Iris pigment epithelial cell (primary cell): ENCODE measurements around the gene IMPDH2.
A peak's percentile ranks its signal among the peaks of the same experiment; 100 is the strongest.

ENCODE experiments used
- DNase-seq: peaks from one replicate; pipeline ENCODE4 v3.0.0-alpha.2; 2011; ENCODE audit warnings: low read depth

The IMPDH2 gene

DNA sequence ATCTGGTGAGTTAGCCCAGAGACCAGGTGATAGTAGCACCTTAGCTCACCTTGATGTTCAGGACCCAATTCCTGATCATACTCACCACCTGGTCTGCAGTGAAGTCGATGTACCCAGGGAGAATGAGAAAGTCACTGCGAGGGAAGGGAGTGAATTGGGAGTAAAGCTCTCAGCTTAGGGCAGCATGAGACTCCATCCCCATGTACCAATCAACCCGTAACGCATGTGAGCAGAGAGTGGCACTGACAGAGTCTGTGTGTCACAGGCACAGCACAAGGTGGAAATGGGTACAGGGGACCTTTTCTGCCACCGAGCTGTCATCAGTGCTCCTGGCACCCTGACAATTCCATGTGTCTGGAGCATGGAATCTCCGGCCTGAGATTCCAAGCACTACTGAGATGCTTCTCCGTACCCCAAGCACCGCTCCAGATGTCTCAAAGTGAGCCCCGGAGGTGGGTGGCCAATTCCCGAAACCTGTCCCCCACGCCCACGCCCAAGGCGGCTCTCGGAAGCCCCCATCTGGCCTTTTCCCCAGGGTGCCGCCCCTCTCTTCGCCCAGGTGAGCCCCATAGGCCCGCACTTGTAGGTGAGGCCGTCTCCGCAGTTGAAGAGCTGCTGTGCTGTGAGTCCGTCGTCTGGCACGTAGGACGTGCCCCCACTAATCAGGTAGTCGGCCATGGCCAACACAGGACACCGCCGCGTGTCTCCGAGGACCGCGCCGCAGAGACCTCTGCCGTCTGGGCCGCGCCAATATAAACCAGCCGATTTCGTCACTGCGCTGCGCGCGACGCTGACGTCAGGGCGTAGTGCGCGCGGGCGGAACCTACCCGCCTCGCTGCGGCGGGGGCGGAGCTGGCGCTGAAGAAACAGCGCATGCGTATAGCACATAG lies at the start of gene IMPDH2:
Gene IMPDH2 (minus strand): TSS at position 726 of the 890 bp plus-strand sequence. CDS start 48 bp downstream, at position 678.
- DNase-seq = peak; percentile 88

DNA sequence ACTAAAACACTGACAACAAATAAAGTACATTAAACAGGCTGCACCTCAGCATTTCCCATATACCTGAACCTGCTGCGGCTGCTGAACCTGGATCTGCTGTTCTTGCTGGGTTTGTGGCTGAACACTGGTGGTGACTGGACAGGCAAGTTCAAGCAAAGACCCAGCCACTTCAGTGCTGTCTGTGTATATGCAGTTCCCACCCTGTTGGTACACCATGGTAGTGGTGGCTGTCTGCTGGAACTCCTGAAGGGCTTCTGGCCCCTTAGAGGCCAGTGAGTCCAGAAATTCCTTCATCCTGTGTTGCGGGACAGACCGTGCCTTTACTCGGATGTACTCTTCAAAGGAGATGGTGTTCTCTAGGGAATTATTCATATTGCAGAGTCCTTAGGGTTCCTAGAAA lies 47.4 kb upstream of the IMPDH2 start:
- no peak for DNase-seq

DNA sequence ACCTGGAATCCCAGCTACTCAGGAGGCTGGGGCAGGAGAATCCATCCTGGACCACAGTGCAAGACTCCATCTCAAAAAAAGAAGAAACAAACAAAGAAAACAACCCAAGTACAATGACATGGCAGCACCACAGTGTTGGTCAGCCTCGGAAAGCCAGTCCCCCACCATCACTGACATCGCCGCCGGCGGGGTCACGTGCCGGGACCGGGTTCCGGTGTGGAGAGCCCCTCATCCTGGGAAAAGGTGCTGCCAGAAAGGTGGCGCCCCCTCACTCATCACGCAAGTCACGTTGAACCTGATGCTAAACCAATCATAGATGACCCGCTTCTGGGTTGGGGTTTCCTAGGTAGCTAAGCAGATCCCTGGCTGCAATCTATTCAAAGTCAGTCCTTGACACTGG lies 46.9 kb upstream of the IMPDH2 start:
- no peak for DNase-seq

DNA sequence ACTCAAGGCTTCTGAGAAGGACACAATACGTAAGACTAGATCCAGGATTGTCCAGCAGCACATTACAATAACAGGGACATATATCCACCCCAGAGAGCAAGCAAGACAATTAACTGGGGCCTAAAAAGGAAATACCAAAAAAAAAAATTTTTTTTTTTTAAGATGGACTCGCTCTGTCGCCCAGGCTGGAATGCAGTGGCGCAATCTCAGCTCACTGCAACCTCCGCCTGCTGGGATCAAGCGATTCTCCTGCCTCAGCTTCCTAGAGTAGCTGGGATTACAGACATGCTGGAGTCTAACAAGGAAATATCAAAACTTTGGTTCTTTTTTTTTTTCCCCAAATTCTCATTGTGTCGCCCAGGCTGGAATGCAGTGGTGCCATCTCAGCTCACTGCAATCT lies 28.8 kb upstream of the IMPDH2 start:
- peak; percentile 22 for DNase-seq

DNA sequence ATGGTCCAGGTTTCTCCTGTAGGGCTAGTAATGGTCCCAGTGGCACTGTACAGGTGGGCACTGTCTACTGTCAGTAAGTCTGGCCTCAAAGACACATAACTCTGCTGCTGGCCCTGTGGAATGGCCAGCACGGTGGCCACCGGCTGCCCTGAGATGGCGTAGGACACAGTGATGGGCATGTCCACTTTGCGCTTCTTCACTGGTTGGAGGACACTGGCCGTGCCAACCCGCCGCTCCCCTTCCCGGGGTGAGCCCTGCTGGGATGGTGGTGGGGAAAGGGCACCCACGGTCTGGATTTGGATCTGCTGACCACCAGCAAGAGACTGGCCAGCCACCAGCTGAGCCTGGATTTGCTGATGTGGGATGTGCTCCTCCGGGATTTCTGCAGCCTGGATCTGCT lies 28.1 kb upstream of the IMPDH2 start:
- no peak for DNase-seq

DNA sequence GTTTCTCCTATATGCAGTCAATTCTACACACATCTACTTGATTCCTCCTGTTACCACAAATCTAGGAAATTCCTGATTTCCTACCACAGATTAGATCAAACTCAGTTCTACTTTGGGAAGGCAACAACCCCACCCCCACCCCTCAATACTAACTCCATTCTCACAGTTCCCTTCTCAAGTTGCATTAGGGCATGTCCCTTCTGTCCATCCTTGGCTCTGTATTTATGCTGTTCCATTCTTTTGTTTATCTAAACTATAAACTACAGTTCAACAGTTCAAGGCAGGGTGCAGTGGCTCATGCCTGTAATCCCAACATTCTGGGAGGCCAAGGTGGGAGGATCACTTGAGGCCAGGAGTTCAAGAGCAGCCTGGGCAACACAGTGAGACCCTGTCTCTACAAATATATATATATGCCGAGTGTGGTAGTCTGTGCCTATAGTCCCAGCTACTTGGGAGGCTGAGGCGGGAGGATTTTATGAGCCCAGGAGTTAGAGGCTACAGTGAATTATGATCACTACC lies 25.2 kb upstream of the IMPDH2 start:
- DNase-seq = no peak

DNA sequence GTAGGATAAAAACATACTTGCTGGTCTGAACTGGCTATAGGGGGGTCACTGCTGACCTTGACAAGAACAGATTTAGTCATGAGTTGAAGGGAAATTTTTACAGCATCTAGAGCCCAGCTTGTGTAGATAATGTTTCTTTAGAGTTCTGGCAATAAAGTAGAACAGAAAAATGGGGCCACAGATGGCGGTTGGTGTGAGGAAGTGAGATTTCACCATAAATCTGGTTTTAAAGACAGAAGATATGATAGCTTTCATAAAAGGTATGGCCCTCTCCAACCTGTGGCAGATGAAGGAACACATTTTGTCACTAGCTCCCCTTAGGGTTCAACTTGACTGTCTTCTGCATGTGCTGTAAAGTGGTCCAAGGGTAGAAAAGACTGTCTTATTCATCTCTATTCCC lies 24.3 kb upstream of the IMPDH2 start:
- DNase-seq = no peak

DNA sequence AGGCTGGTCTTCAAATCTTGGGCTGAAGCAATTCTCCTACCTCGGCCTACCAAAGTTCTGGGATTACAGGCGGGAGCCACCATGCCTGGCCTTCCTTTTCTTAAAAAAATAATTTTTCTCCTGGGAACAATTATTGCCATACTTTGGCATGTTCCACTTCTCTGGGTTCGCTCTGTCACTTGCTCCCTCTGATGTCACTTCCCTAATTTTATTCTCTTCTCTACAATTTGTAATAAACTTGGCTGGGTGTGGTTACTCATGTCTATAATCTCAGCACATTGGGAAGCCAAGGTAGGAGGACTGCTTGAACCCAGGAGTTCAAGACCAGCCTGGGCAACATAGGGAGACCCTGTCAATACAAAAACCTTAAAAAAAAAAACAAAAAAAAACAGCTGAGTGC lies 6.1 kb upstream of the IMPDH2 start:
- no peak for DNase-seq

DNA sequence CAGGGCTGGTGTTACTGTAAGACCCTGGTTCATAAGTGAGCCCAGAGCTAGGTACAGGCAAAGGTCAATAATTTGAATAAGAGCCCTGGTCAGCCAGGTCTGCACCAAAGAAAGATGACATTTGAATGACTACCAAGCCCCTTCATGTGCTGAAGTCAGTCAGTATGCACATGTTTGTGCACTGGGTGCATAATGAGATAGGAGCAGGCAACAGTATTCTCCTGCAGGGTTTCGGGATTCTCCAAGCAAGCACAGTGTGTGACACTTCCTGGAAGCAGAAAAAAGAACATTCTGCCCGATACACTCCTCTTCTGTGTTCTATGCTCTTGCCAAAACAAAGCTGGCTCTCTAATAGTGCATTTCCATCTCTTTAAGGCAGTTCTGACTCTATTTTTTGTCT lies 5.5 kb upstream of the IMPDH2 start:
- DNase-seq = no peak

DNA sequence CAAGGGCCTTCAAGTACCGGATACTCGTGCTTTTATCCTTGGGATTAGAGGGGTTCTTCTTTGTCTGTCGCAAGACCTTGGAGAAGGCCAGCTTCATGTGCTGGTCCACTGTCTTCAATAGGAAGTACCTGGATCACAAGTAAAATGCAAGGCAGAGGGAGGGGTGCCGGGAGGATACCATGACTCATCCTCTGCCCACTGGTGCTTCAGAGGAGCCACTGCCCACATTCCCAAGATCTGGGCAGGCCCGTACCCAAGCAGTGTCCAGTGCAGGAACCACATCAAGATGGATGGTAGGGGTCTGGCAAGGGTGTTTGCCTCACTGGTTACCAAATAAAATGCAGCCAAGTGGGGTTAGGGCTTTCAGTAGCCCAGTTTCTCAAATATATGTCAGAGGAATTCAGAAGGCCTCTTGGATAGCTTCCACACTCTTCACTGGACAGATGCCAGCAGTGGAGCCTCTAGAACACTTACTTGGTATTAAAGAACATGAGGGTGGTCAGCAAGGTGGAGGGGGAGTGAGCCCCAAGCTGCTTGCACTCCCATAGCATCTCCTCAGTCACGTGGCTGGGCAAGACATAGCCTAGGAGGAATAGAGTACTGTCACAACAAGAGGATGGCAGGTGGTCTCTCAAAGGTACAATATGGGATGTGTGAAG lies 3.6 kb upstream of the IMPDH2 start:
- DNase-seq = peak; percentile 45

DNA sequence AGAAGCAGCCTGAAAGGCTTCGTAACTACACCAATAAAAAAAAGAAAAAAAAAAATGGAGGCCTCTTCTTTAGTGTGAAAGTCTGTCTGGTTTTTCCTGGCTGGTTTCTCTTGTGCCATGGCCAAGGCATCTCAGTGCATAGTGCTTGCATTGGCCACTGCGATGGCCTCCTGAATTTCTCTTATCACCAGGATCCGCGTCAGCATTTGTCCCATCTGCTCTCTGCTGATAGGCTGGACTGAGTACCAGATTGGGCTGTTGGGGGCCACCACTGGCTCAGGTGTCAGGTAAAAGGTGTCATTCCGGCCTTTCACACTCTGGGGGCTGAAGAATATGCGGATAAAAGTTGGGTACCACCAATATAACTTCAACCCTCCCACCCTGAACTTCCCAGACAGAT lies 1.1 kb upstream of the IMPDH2 start:
- no peak for DNase-seq

DNA sequence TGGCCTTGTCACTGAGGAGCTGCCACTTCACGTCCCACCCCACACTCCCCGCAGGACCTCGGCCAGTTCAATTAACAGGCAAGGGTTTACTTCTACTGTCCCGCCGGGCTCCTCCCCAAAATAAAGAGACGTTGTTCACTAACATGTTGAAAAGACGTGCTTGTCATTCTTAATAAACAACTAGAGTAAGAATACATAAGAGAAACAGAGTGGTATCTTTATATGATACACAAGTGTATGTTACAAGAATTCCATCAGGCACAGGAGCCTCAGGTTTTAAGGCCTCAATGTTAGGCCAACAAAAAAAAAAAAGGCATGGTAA lies 326 bp upstream of the IMPDH2 start:
- no peak for DNase-seq

DNA sequence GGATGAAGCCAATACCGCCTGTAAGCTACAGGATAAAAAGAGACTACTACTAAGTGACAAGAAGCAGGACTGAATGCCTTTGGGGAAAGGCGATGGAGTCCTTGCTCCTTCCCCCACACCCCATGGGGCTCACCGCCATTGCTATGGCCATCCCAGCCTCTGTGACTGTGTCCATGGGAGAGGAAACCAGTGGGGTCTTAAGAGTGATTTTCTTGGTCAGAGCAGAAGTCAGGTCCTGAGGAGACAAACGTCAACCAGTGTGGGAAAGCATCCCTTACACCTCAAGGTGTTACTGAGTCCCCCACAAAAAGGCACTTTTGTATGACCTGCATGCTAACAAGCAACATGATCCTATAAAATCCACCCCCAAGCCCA lies 913 bp downstream of the IMPDH2 start:
- DNase-seq = no peak

DNA sequence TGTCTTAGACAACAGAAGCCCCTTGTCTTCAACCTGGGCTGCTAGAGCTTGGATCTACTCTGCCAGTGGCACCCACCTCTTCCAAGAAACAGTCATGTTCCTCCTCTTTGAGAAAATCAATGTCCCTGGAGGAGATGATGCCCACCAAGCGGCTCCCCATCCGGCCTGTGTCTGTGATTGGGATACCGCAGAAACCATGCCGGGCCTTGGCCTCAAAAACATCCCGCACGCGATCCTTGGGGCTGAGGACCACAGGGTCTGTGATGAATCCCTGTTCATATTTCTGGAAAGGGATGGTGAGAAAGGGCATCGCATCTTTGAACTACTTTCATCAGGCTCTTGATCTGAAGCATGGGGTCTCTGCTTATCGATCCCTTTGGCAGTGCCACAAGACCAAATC lies 1.6 kb downstream of the IMPDH2 start:
- no peak for DNase-seq

DNA sequence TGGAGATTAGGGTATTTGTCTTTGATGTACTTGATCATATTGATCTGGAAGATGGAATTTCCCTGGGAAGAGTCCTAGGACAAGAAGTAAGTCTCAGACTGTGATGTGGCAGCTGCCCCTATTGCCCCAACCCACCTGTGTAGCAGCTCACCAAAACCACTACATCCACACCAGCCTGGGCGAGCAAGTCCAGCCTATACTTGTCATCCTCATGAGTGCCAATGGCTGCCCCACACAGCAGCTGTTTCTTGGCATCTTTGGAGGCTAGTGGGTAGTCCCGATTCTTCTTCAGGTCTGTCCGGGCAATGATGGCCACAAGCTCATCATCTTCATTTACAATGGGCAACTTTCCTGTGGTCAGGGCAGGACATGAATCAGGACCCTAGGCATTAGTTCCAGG lies 2.7 kb downstream of the IMPDH2 start:
- DNase-seq = no peak

DNA sequence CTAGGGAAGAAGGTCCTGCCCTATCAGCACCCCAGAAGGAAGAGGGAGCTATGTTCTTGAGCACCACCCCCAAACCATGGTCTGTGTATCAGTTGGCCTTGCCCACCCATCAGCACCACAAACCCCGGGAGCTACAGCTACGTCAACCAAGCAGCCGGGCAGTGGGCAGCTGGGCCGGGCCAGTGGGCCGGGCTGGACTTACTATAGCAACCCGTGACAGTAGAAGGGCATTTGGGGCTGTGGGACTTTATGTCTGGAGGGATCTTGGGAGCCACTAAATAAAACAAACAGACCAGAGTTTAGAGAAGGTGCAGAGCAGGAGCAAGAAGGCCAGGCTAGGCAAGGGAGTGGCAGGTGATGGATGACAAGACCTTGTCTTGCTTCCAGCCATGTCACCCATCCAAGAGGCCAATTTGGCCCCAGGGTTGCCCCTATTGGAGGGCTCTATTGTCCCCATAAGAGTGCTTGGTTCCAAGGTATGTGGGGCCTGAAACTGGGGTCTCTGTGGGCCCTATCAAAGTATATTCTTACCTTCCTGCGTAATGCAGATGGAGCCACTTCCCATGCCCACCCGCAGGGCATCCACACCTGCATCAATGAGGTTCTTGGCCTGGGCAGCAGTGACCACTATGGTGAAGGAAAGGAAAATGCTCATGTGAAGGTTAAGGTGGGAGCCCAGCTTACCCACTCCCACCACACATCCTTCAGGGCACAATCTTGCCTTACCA lies 3.2 kb downstream of the IMPDH2 start:
- no peak for DNase-seq

DNA sequence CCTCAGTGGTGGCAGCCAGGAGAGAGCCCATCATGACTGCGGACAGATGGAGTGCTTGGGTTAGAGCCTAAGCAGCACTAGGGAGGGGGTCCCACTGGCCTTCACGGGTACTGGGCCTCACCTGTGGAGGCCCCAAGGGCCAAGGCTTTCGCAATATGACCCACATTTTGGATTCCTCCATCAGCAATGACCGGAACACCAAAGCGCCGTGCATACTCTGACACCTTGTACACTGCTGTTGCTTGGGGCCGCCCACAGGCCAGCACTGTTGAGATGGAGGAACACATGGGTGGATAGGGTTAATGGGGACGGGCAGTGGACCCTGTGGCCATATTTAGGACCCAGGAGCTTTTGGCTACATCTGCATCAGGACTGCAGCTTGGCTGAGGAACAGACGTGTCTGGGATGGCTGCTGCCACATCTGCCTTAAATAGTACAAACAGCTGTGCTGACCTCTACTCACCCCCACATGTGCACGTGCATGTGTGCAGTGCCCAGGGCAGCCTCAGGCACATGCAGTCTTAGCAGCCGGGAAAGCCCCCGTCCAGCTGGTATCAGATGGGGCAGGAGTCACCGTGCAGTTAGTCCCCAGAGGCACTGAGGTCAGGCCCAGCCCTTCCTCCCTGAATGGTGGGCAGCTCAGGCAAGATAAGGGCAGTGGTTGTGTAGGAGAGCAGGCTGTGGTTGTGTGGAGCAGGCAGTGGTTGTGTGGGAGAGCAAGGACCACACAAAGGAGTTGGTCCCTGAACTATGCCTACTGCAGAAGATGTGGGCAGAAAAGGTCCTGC lies 4.0 kb downstream of the IMPDH2 start:
- no peak for DNase-seq

DNA sequence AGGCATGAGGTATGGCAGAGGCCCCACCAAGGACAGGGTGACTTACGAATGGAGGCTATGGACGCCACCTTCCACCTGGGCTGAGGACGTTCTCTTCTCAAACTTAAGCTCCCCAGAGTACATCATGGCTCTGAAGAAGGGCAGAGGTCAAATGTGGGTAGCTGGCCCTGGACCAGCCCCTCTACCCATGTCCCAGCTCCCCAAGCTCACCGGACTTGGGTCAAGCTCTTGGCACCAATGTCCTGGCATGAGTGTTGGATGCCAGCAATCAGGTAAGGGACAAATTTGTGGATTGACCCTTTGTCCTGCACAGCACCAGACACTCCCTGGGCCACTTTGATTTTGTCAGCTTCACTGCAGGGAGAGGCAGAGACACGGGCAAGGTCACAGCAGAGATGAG lies 4.7 kb downstream of the IMPDH2 start:
- no peak for DNase-seq

DNA sequence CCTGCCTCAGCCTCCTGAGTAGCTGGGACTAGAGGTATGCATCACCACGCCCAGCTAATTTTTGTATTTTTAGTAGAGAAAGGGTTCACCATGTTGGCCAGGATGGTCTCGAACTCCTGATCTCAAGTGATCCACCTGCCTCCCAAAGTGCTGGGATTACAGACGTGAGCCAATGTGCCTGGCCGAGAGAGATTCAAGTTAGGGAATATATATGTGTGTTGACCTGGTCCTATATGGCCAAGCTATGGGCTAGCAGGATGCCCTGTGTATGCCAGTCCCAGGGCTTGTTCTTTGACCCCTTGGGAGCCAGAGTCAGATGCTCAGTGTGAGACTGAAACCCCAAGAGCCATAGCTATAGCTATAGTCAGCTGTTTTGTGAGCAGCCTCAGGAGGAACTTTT lies 5.4 kb downstream of the IMPDH2 start:
- DNase-seq = no peak

DNA sequence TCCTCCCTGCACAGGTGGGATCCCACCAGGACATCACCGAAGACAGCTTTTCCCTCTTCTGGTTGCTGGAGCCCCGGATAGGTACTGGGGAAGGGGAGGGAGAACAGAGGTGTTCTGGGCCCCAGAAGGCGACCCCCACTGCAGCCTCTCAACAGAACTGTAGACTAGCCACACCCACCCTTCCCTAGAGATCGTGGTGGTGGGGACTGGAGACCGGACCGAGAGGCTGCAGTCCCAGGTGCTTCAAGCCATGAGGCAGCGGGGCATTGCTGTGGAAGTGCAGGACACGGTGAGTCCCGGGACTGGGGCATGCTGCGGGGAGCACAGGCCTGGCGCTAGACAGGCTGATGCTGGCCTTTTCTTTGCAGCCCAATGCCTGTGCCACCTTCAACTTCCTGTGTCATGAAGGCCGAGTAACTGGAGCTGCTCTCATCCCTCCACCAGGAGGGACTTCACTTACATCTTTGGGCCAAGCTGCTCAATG lies 6.5 kb downstream of the IMPDH2 start:
- DNase-seq = no peak

DNA sequence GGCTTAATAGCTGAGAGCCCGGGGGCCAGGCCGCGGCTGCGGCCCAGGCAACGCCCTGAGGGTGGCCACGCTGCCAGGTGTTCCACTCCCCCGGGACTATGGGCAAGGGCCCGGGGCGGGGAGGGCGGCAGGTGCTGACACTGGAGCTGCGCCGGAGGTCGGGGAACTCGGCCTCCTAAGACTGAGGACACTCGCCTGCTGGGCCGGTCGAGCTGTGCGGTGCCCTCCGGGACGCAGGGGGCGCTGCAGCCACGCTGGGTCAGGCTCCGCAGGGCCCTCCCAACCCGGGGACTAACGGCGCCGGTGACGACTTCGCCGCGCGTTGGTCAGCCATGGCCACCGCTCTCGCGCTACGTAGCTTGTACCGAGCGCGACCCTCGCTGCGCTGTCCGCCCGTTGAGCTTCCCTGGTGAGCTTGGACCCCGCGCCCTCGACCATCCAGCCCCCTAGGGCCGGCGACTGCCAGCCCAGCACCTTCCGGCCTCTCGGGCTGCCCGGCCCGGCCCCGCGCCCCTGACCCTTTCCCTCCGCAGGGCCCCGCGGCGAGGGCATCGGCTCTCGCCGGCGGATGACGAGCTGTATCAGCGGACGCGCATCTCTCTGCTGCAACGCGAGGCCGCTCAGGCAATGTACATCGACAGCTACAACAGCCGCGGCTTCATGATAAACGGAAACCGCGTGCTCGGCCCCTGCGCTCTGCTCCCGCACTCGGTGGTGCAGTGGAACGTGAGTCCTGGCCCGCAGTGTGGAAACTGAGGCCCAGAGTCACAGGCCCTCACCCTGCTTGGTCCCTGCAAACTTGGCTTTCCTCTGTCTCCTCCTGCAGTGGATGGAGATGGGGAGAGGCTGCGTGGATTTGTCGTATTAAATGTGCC lies 7.1 kb downstream of the IMPDH2 start, which contains the start of gene NDUFAF3:
Gene NDUFAF3 (plus strand): TSS at position 309 of the 875 bp plus-strand sequence. CDS start 24 bp downstream, at position 333.
- peak; percentile 94 for DNase-seq
